Measurements from ENCODE around the gene DHX38.

The DHX38 gene

DNA sequence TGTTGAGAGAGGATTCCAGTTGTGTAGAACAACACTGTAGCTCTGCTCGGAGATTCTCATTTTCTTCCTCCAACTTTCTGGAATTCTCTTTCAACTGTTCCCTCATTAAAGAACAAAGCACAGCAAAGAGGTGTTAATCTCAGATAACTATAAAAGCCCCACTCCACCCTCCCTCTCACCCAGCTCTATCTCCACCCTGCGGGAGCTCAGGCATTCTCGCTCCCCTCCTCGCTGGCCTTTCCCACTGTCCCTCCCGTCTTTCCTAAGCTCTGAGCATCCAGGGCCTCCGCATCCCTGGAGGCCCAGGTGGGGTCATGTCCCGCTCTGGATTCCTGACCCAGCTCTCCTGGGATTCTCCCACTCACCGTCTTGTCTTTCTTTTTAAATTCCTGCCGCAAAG, 35.1 kb downstream of the DHX38 start:
- H3K4me3 ChIP-seq (replicated peaks; ENCODE audit: low read depth, low read length): no peak overlapping the region
- TF ChIP-seq, protein P1, sequence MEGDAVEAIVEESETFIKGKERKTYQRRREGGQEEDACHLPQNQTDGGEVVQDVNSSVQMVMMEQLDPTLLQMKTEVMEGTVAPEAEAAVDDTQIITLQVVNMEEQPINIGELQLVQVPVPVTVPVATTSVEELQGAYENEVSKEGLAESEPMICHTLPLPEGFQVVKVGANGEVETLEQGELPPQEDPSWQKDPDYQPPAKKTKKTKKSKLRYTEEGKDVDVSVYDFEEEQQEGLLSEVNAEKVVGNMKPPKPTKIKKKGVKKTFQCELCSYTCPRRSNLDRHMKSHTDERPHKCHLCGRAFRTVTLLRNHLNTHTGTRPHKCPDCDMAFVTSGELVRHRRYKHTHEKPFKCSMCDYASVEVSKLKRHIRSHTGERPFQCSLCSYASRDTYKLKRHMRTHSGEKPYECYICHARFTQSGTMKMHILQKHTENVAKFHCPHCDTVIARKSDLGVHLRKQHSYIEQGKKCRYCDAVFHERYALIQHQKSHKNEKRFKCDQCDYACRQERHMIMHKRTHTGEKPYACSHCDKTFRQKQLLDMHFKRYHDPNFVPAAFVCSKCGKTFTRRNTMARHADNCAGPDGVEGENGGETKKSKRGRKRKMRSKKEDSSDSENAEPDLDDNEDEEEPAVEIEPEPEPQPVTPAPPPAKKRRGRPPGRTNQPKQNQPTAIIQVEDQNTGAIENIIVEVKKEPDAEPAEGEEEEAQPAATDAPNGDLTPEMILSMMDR (IDR thresholded peaks at IDR 0.05; ENCODE audit: low read depth, low read length, missing control alignments): no peak
- DNase-seq (ENCODE audit: extremely low read depth, low read depth): no peak

DNA sequence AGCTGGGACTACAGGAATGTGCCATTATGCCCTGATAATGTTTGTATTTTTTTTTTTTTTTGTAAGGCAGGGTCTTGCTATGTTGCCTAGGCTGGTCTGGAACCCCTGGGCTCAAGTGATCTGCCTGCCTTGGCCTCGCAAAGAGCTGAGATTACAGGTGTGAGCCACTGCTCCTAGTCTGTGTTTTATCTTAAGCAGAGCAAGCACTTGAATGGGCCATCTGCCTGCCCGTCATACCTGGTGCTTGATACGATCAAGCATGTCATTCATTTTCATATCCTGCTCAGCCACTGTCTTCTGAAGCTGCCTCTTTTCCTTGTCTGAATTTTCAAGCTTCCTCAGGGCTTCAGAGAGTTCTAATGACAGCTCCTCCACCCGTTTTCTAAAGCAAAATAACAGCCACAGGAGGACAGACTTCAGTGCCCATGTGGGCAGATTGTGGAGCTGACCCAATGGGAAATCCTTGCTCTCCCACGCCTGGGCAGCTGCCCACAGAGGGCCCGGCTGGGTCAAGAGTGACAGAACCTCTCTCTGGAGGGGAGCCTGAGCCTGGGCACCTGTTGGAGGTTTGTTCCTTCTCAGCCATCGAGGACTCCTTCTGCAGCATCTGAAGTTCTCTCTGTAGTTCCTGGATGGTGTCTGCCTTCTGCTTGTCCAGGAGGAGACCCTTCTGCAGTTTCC, 36.5 kb downstream of the DHX38 start:
- H3K4me3 ChIP-seq (replicated peaks; ENCODE audit: low read depth, low read length): no peak overlapping the region
- no peak for DNase-seq (ENCODE audit: extremely low read depth, low read depth)
- TF ChIP-seq, protein P1 (IDR thresholded peaks at IDR 0.05; ENCODE audit: low read depth, low read length, missing control alignments): no peak

DNA sequence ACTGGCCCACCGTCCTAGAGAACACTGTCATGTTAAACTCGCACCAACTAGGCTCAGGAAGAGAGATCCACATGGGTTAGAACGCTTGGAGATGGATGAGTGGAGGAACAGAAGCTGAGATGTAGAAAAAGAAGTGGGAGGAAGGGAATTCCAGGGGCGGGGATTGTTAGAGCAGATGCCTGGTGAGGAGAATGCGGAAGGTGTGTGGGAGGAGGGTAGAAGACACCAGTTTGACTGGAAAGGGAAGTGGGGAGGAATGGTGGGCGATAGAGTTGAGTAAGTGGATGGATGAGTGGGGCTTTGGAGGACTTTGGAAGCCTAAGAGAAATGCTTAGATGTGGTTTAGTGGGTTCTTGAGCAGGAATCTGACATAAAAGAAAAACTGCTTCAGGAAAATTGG, 37.4 kb downstream of the DHX38 start:
- H3K4me3 ChIP-seq (replicated peaks; ENCODE audit: low read depth, low read length): no peak overlapping the region
- no peak for DNase-seq (ENCODE audit: extremely low read depth, low read depth)
- TF ChIP-seq, protein P1 (IDR thresholded peaks at IDR 0.05; ENCODE audit: low read depth, low read length, missing control alignments): no peak

- DNase-seq (ENCODE audit: extremely low read depth, low read depth): no peak
- no peak overlapping the region for H3K4me3 ChIP-seq (replicated peaks; ENCODE audit: low read depth, low read length)
- TF ChIP-seq, protein P1 (IDR thresholded peaks at IDR 0.05; ENCODE audit: low read depth, low read length, missing control alignments): no peak
Measured at GRCh38 chr16:72132726-72133125, 39.1 kb downstream of the DHX38 start.

- DNase-seq (ENCODE audit: extremely low read depth, low read depth): no peak
- TF ChIP-seq, protein P1 (IDR thresholded peaks at IDR 0.05; ENCODE audit: low read depth, low read length, missing control alignments): no peak
- H3K4me3 ChIP-seq (replicated peaks; ENCODE audit: low read depth, low read length): no peak overlapping the region
Measured at GRCh38 chr16:72134507-72134906, 40.9 kb downstream of the DHX38 start.

- TF ChIP-seq, protein P1 (IDR thresholded peaks at IDR 0.05; ENCODE audit: low read depth, low read length, missing control alignments): no peak
- H3K4me3 ChIP-seq (replicated peaks; ENCODE audit: low read depth, low read length): no peak overlapping the region
- no peak for DNase-seq (ENCODE audit: extremely low read depth, low read depth)
Measured at GRCh38 chr16:72137380-72138063, 43.9 kb downstream of the DHX38 start.
